Middle frontal gyrus (tissue), 1 donor: ENCODE results near the gene NIPAL1.

Experiments used
- DNase-seq: peaks from one replicate; pipeline ENCODE4 v3.0.0-alpha.2; 2015; ENCODE audit warnings: low spot score; ENCODE audit errors: extremely low spot score

Gene NIPAL1

DNA sequence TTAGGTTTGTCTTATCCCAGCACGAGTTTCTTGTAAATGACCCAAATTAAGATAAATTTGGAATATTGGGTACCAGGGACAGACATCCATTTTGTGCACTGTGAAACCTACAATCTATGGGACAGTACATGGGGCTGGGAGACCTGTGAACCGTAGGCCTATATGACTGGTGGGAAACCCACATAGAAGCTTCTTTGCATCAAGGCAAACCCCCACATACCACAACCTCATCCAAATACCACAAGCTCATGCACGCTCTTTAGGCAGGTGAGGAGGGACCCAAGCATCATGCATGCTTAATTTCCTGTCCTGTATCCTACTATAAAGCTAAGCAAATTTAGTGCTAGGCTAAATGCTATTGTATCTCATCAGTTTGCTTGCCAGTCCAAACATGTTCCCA, 47.8 kb downstream of the NIPAL1 start:
- DNase-seq = no peak

DNA sequence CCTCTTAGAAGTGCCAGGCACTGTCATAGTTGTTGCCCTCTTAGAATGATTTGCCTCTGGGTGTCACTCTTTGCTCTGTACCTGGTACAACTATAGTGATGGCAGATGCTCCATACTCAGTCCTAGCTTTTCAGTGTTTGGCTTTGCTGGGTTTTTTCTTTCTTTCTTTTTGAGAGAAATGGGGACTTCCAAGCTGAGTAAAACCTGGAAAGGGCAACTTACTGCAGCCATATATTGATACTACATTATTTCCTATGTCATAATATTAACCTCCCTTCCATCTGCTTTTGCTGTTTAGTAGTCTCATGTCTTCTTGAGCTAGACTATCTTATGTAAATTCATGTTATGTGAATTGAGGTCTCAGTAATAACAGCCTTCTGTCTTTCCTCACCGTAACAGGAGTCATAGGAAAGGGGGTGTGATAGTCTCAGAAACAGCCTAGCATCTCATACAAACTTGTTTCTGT, 49.0 kb downstream of the NIPAL1 start:
- no peak for DNase-seq

DNA sequence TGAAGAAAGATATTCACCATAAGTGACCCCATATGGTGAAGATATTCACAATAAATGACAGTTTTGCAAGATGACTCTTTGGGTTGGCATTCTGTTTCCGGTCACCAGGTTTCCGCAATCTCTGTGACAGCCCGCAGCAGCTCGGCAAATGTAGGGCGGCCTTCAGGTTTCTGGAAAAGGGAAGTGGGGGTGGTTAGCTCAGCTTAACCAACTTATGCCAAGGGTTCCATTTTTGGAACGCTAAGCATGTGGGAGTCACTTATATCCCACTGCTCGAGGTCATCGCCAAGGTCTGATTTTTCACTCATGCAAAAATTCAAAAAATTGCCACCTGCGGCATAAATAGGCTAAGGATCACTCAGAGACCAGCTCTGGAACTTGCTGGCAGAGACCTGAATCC, 51.0 kb downstream of the NIPAL1 start:
- DNase-seq = no peak

DNA sequence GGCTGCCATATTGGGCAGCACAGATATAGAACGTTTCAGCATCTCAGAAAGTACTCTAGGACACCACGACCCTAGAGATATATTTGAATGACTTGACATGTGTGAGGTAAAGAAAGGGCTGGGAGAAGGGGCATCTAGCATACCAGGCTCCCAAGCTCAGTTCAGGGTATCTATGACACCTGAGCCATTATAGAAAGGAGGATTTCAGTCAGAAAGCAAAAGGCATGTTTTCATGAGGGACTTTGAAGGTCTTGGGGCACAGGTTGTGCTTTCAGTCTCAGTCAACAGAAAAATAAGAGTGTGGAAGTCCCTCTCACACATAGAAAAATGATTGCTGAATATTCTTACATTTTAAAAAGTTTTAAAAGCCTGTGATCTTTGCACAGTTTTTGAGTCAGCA, 51.6 kb downstream of the NIPAL1 start:
- no peak for DNase-seq

DNA sequence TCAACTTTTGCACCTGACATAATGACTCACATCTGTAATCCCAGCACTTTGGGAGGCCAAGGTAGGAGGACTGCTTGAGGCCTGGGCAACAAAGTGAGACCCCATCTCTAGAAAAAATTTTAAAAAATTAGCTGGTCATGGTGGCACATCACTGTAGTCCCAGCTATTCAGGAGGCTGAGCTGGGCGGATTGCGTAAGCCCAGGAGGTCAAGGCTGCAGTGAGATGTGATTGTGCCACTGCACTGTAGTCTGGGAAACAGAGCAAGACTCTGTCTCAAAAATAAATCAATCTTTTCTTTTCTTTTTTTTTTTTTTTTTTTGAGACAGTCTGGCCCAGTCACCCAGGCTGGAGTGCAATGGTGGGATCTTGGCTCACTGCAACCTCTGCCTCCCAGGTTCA, 52.5 kb downstream of the NIPAL1 start:
- DNase-seq = no peak

DNA sequence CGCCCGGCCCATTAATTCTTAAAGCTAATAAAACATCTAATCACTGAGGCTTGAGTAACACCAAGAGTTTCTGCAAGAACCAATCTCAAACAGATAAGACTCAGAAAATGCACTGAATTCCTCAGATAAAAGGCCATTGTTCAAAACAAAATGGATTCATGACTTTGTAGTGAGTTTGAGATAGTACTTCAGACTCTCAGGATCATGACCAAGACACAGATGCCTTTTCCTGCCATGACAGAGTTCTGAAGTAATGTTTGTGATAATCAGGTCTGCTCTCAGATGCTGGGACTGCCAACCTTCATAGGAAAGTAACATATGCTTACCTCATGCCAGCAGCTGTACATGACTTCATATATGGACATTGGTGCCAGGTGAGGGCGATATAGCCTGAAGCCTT, 54.6 kb downstream of the NIPAL1 start:
- no peak for DNase-seq

DNA sequence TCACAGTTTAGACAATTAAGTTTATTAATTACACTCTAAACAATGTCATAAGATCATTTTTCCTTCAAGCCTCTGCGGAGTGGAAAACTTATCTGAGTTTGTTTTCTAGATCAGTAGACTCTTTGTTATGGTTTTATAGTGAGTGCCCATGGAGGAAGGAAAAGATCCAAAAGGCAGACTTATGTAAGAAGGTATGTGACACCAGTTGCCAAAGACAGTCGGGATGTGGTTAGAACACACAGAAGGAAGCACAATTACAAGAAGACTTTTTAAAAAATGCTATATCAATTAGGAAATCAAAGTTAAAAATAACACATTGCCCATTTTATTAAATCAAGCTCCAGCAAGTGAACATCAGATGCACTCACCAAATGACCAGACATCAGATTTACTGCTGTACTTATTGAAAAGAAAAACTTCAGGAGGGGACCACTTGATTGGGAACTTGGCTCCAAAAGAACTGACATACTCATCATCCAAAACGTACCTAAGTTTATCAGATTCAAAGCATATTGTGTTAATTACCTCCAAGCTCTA, 57.1 kb downstream of the NIPAL1 start:
- DNase-seq = no peak

DNA sequence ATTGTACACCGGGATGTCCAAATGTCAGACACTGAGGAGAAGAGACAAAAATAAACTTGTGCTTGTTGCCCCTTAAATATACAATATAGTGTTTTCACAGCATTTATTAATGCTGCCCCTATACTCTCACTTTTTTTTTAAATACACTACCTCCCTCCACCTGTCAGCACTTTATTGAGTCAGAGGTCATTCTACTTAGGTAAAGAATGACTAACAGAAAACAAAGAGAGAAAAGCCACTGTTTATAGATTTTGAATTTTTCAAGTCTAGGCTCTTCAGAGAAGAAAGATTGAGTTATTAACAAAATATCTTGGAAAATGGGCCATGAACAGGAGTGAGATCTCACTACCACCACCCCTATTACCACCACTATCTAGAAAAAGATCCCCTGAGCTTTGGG, 58.1 kb downstream of the NIPAL1 start:
- no peak for DNase-seq

DNA sequence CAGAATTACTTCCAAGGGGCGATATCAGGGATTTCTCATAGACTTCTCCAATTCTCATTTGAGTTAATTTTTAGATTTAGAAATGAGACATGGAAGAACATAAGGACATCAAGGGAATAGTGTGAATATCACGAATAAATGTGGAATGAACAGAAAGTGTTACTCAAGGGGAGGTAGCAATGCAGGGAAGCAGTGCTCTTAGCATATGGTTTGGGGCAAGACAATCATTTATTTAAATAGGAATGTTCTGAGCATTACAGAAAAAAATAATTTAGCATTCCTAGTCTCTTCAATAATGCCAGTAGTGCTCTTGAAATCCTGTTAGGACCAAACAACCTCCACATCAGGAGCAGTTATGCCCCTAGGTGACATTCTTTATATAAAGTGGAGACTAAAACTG, 61.9 kb downstream of the NIPAL1 start:
- DNase-seq = no peak

DNA sequence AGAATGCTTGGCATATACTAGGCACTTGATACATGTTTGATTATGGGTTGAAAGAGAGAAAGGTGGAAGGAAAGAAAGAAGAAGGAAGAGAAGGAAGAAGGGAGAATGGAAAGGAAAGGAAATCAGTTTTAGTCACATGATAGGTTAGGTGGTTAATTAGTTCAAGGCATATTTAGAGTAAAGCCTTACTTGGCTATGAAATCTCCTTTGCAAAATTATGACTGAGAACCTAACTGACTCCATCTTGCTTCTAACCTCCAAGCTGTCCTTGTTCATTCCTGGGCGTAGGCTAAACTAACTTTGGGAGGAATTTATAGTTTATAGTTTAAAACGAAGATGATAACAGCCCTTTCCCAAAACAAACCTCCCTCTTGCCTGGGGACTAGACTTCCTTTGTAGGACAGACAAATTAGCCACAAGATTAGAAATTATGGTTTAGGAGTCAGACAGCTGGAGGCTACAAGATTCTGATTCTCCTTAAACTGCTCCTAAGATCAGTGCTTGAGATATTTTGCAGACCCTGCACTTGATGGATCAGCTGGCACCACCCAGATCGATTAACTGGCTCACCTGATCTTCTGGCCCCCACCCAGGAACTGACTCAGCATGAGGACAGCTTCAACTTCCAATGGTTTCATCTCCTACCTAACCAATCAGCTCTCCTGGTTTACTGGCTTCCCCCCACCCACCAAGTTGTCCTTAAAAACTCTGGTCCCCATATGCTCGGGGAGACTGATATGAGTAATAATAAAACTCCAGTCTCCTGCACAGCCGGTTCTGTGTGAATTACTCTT, 62.5 kb downstream of the NIPAL1 start:
- no peak for DNase-seq

DNA sequence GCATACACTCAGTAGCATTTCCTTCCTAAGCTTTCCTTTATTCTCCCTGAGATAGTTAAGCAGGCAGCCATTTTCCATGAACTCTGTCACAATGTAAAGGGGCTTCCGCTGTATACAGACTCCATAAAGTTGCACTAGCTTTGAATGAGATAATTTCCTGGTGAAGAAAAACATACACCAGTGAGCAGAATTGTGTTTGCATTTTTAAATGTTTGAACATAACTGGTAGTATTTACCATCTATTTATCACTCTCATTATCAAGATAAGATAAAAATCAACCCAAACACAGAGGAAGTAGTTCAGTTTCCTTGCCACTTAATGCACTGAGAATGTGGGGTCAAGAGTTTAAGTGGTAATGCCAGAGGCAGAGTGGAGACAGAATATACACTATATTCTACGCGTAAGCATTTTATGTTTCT, 63.4 kb downstream of the NIPAL1 start:
- DNase-seq = no peak

DNA sequence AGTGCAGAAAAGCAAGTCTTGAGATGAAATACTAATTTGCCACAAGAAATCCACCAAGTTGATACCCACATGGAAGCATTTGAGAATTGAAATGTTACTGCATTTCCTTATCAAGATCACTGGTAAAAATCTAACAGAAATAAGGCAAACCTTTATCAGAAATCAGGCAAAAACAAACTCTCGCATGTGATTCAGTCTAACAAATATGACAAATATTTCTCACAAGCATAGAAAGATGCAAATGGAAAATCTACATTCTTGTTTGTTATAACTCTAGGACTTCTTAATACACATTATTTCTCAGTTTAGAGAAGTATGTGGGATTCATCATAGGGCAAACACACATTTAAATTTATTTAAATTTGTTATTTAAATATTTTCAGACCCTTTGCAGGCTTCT, 64.6 kb downstream of the NIPAL1 start:
- DNase-seq = no peak

DNA sequence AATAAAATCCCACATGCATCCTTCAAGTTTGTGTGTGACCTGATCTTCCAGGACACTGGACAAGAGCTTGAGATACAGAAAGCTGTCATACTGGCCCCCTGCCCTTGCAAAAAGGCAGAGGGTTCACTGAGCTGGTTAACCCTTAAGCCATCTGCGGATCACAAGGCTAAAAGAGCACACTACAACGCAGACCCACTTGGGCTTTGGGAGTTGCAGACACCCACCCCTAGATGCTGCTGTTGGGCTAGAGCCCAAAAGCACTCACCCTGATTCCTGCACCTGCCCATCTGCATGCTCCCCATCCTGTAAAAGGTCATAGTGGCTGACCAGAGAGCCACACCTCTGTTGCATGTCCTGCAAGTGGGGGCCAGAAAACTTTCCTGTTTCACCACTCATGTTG, 66.4 kb downstream of the NIPAL1 start:
- no peak for DNase-seq

DNA sequence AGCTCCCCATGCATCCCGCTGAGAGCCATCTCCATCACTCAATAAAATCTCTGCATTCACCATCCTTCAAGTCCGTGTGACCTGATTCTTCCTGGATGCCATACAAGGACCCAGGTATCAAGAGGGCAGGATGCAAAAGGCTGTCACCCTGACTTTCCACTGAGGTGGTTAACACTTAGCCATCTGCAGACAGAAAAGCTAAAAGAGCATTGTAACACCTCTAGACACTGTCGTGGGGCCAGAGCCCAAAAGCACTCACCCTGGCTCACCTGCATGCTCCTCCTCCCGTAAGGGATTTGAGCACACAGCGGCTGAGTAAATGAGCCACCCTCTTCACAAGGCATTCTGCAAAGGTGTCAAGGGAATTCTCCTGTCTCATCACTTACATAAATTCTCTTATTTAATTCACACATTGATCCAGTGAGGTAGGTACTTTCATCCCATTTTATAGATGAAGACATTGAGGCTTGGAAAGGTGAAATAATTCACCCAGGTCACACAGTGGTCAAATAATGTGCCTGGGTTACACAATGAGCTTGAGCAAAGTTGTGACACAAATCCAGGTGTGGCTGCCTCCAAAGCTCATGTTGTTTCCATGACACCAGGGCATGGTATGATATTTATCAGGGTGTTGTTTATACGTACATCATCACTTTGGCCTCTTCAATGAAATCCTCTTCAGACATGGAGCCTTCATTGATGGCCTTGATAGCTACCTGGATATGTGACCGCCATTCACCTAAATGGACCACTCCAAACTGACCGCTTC, 69.4 kb downstream of the NIPAL1 start:
- DNase-seq = no peak
